T-helper 2 cell treated with Interferon-gamma antibody and Interleukin-4, amounts not matched to agents 5 μg/mL and 100 μg/mL, for 36 hours (primary cell): ENCODE measurements around the gene NECAB3.
"Not testable (repeated sequence)": the region's sequence is repeated elsewhere in the genome, so short reads cannot be mapped to it uniquely, and the experiment has no call there.

Experiments used
- DNase-seq: peaks from one replicate; pipeline ENCODE4 v3.0.0; 2021; ENCODE audit warnings: low spot score
- H3K27ac Mint-ChIP-seq: one replicate; pipeline ENCODE4 v1.8.0; 2021; ENCODE audit warnings: mild to moderate bottlenecking, mixed read lengths
- H3K27me3 Mint-ChIP-seq: one replicate; pipeline ENCODE4 v1.8.0; 2021; ENCODE audit warnings: low read depth, mixed read lengths
- H3K36me3 Mint-ChIP-seq: one replicate; pipeline ENCODE4 v1.8.0; 2021; ENCODE audit warnings: low read depth, mixed read lengths
- H3K4me1 Mint-ChIP-seq: one replicate; pipeline ENCODE4 v1.8.0; 2021; ENCODE audit warnings: low read depth, mixed read lengths
- H3K4me3 Mint-ChIP-seq: one replicate; pipeline ENCODE4 v1.8.0; 2022; ENCODE audit warnings: mild to moderate bottlenecking, moderate library complexity, mixed read lengths
- H3K9me3 Mint-ChIP-seq: one replicate; pipeline ENCODE4 v1.8.0; 2021; ENCODE audit warnings: mixed read lengths

Gene NECAB3

GRCh38 chr20:33647603-33648395 is 26.4 kb downstream of the NECAB3 start:
- no peak for DNase-seq
- Mint-ChIP-seq H3K4me1 (peaks cover 23% of the 10 kb centered on the region), H3K4me3 (no peak overlapping the region), H3K27me3 (no peaks in the 10 kb centered on the region), H3K9me3 (no peaks in the 10 kb centered on the region), H3K27ac (no peak overlapping the region), H3K36me3 (peaks cover 16% of the 10 kb centered on the region)

DNA sequence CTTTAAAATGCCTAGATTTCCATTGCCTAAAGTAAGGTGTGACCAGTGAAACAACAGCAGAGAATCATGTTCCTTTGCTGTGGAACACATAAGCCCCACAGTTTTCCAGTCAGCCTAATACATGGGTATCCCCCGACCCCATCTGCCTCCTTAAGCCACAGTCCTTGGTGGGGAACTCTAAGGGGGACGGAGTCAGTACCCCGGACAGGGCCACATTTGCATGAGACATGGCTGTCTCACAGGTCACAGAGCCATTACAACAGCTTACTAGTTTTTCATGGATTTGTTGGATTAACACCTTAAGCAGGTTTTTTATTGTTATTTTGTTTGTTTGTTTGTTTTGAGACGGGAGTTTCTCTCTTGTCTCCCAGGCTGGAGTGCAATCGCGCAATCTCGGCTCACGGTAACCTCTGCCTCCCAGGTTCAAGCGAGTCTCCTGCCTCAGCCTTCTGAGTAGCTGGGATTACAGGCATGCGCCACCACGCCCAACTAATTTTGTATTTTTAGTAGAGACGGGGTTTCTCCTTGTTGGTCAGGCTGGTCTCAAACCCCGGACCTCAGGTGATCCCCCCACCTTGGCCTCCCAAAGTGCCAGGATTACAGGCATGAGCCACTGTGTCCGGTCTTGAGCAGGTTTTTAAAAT is 27.1 kb downstream of the NECAB3 start:
- H3K27ac Mint-ChIP-seq, H3K9me3 Mint-ChIP-seq, DNase-seq, H3K4me3 Mint-ChIP-seq, H3K27me3 Mint-ChIP-seq: not testable (repeated sequence)
- Mint-ChIP-seq H3K4me1 (peaks cover 19% of the 10 kb centered on the region), H3K36me3 (peaks cover 16% of the 10 kb centered on the region)

DNA sequence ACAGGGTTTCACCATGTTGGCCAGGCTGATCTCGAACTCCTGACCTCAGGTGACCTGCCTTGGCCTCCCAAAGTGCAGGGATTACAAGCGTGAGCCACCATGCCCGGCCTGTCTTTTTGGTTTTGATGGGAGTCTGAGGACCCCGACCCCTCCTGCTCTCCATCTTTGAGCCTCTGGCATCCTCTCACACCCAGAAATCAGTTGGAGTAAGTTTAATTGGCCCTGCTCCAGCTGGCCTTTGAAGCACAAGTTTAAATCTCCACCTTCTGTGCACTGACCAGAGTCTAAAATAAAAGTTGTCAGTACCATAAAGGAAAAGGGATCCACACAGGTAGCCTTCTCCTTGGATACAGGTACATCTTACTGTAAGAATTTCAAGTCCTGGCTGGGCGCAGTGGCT is 28.0 kb downstream of the NECAB3 start:
- Mint-ChIP-seq H3K27ac (no peak overlapping the region), H3K36me3 (peaks cover 16% of the 10 kb centered on the region)

DNA sequence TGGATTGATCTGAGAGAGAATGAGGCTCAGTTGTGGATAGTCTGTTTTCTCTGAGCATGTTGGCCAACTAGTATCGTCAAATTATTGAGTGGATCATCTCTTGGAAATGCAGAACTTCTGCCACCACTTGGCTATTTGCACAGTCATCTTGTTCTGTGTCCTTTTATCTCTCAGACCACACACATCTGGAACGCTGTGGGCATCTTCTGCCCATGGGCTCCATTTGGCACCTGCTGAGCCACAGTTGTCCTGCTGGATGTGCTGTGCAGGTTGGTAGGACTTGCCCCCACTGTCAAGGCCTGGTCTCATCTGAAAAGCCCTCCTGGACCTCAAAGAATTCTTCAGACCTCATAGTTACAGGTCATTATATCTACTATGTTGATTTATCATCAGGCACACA is 28.8 kb downstream of the NECAB3 start:
- no peak for DNase-seq
- Mint-ChIP-seq H3K27ac (no peak overlapping the region), H3K36me3 (peaks cover 19% of the 10 kb centered on the region), H3K9me3 (no peaks in the 10 kb centered on the region), H3K27me3 (no peaks in the 10 kb centered on the region), H3K4me3 (no peak overlapping the region), H3K4me1 (peaks cover 9% of the 10 kb centered on the region)

More for the DNA sequence above, 28.0 kb downstream of the NECAB3 start:
- DNase-seq, result no peak
- Mint-ChIP-seq H3K9me3 (no peaks in the 10 kb centered on the region), H3K27me3 (no peaks in the 10 kb centered on the region), H3K4me3 (no peak overlapping the region), H3K4me1 (peaks cover 10% of the 10 kb centered on the region)

DNA sequence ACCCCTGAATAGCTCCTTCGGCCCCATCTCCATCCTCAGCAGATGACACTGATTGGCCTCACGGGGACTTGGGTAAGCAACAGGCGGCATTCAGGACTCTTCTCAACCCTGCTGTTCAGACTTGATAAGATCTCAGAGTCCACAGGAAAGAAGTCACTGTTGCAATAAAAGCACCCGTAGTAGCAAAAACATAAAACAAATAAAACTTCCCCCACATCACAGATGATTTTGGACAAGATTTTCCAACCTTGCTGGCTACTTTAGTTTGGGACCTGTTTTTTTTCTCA is 29.2 kb downstream of the NECAB3 start:
- Mint-ChIP-seq H3K36me3 (peaks cover 21% of the 10 kb centered on the region), H3K9me3 (no peaks in the 10 kb centered on the region), H3K27me3 (no peaks in the 10 kb centered on the region), H3K27ac (no peak overlapping the region), H3K4me3 (no peak overlapping the region), H3K4me1 (peaks cover 9% of the 10 kb centered on the region)
- no peak for DNase-seq

DNA sequence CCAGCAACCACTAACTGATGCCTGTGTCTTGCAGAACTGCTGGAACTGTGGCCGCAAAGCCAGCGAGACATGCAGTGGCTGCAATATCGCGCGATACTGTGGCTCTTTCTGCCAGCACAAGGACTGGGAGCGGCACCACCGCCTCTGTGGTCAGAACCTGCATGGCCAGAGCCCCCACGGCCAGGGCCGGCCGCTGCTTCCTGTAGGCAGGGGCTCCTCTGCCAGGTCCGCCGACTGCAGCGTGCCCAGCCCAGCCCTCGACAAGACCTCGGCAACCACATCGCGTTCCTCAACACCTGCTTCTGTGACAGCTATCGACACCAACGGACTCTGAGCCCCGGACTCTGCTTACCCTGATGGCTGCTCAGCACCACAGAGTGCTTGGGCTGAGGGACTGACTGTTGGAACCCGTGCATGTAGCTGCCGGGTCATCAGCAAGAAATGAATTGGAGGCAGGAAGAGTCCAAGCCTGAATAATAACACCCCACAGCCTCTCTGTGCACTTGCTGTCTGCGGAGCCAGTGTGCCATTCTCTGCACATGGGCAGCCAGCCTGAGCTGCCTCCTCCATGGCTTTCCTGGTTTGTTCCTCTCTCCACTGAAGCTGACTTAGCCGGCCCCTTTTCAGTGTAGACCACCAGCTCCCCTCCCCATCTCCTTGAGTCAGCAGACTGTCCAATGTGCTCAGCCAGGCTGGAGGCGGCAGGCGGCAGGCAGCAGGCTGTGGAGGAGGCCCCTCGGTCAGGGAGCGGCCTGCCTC is 29.7 kb downstream of the NECAB3 start:
- Mint-ChIP-seq H3K4me3 (no peak overlapping the region), H3K36me3 (peaks cover 24% of the 10 kb centered on the region), H3K4me1 (peaks cover 9% of the 10 kb centered on the region), H3K9me3 (no peaks in the 10 kb centered on the region), H3K27me3 (no peaks in the 10 kb centered on the region), H3K27ac (no peak overlapping the region)
- DNase-seq, result no peak

GRCh38 chr20:33640287-33640686 is 33.9 kb downstream of the NECAB3 start:
- H3K4me3 Mint-ChIP-seq, result no peak overlapping the region
- peaks cover 20% of the 10 kb centered on the region for H3K36me3 Mint-ChIP-seq
- peaks cover 2% of the 10 kb centered on the region for H3K4me1 Mint-ChIP-seq
- H3K27me3 Mint-ChIP-seq, result no peaks in the 10 kb centered on the region
- H3K9me3 Mint-ChIP-seq, result no peaks in the 10 kb centered on the region
- no peak for DNase-seq
- H3K27ac Mint-ChIP-seq, result no peak overlapping the region

DNA sequence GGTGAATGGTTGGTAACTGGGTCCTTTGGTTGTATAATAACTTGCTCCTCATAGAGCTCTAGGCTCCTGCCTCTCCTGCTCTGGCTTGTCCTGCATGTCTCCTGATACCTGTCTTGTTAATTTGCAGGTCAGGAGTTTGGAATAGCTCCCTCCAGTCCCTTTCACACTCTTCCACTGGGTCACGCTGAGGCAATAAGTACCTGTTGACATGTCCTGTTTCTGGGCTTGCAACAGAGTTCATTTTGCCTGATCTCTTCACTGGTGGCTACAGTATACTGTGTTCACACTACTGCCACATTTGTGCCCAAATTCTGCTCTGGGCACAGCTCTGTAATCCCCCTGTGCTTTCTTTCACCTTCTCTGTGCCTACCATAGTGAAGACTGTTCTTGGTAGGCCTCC is 37.5 kb downstream of the NECAB3 start:
- peaks cover 8% of the 10 kb centered on the region for H3K4me1 Mint-ChIP-seq
- H3K27ac Mint-ChIP-seq, result no peak overlapping the region
- H3K4me3 Mint-ChIP-seq, result no peak overlapping the region
- H3K27me3 Mint-ChIP-seq, result no peaks in the 10 kb centered on the region
- H3K9me3 Mint-ChIP-seq, result no peaks in the 10 kb centered on the region
- H3K36me3 Mint-ChIP-seq, result peaks cover 14% of the 10 kb centered on the region
- DNase-seq, result no peak

DNA sequence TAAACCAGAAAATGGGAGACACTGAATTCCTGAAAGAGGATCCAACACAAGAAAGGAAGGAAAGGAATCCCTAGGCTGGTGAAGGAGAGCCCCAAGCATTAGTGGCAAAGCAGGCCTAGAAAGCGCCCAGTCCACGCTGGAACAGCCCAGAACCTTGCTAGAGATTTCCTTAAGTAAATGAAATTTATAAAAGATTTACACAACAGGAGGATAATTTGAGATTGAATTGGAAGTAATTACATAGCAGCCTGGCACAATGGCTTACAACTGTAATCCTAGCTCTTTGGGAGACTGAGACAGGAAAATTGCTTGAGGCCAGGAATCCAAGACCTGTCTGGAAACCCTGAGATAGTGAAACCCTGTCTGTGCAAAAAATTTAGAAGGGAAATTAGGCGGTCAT is 38.9 kb downstream of the NECAB3 start:
- H3K4me3 Mint-ChIP-seq, result no peak overlapping the region

DNA sequence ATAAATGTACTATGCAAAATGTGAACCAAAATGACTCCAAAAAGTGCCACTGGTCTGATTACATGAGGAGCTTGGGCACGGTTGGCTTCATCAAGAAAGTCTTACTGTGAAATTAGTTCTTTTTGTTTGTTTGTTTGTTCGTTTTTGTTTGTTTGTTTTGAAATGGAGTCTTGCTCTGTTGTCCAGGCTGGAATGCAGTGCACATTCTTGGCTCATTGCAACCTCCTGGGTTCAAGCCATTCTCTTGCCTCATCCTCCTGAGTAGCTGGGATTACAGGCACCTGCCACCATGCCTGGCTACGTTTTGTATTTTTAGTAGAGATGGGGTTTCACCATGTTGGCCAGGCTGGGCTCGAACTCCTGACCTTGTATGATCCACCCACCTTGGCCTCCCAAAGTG is 42.3 kb downstream of the NECAB3 start:
- H3K27ac Mint-ChIP-seq, H3K4me1 Mint-ChIP-seq, H3K9me3 Mint-ChIP-seq, H3K4me3 Mint-ChIP-seq, H3K27me3 Mint-ChIP-seq, DNase-seq: not testable (repeated sequence)
- peaks cover 31% of the 10 kb centered on the region for H3K36me3 Mint-ChIP-seq

More for the DNA sequence above, 38.9 kb downstream of the NECAB3 start:
- Mint-ChIP-seq H3K9me3 (no peaks in the 10 kb centered on the region), H3K27ac (no peak overlapping the region), H3K4me1 (peaks cover 8% of the 10 kb centered on the region), H3K27me3 (no peaks in the 10 kb centered on the region), H3K36me3 (peaks cover 12% of the 10 kb centered on the region)
- no peak for DNase-seq

DNA sequence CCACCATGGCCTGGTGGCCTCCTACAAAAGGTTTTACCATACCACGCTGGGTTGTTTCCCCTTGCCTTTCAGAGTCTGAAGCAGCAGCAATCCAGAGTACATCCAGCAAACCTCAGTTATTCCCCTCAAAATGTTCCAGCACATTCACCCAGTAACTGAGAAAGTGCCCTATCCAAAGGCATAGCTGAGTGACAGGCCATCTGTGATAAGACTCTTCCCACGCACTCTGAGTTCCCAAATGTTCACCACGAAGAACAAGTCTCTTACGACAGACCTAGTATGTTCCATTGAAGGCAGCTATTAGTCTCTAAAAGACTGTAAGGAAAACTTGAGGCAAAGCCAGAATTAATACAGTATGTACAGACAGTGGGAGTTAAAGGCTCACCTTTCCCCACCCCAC is 43.7 kb downstream of the NECAB3 start:
- no peaks in the 10 kb centered on the region for H3K9me3 Mint-ChIP-seq
- H3K27me3 Mint-ChIP-seq, result no peaks in the 10 kb centered on the region
- no peak overlapping the region for H3K27ac Mint-ChIP-seq
- H3K36me3 Mint-ChIP-seq, result peaks cover 37% of the 10 kb centered on the region
- no peak for DNase-seq
- no peak overlapping the region for H3K4me3 Mint-ChIP-seq
- H3K4me1 Mint-ChIP-seq, result peaks cover 8% of the 10 kb centered on the region

GRCh38 chr20:33629979-33630378 is 44.2 kb downstream of the NECAB3 start:
- Mint-ChIP-seq H3K4me3 (no peak overlapping the region), H3K9me3 (no peaks in the 10 kb centered on the region), H3K4me1 (peaks cover 8% of the 10 kb centered on the region), H3K36me3 (peaks cover 41% of the 10 kb centered on the region), H3K27ac (no peak overlapping the region), H3K27me3 (no peaks in the 10 kb centered on the region)
- DNase-seq, result no peak

DNA sequence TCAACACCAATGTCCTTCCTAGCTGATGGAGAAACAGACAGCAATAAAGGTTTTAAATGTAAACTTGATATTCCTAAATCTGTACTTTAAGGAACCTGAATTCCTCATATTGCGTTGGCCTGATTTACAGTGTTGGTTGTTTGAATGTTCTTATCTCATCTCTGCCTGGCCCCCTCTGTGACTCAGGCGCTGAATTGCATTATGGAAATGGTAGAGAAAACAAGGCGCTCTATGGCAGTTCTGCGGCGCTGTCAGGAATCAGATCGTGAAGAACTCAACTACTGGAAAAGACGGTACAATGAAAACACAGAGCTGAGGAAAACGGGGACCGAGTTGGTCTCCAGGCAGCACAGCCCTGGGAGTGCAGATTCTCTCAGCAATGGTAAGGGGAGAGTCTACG is 44.7 kb downstream of the NECAB3 start:
- DNase-seq, result no peak
- peaks cover 45% of the 10 kb centered on the region for H3K36me3 Mint-ChIP-seq
- H3K9me3 Mint-ChIP-seq, result no peaks in the 10 kb centered on the region
- H3K4me3 Mint-ChIP-seq, result no peak overlapping the region
- H3K27me3 Mint-ChIP-seq, result no peaks in the 10 kb centered on the region
- H3K27ac Mint-ChIP-seq, result no peak overlapping the region
- H3K4me1 Mint-ChIP-seq, result peaks cover 8% of the 10 kb centered on the region

DNA sequence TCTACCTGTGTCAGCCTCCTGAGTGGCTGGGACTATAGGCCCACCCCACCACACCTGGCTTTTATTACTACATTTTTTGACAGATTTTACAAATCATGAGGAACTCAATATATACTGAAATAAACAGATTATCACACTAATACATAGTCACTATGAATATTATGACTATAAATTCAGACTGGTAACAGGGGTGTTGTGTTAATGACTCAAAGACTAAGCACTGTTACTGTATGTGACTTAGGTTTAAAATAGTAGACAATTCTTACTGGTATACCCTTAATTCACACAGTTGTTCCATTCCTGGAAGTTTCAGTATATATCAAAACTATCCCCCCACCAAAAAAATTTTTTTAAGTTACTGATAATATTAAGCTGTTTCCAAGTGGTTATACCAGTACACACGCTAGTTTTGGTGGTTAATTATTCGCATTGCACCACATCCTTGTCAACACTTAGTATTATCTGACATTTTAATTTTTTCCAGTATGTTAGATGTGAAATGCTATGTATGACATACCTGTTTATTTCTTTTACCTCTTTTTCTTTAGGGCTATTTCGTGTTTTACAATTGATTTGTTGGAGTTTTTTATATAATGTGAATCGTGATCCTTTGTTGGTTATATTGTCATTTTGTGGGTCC is 46.5 kb downstream of the NECAB3 start:
- no peak for DNase-seq
- H3K9me3 Mint-ChIP-seq, result no peaks in the 10 kb centered on the region

More for the DNA sequence above, 46.5 kb downstream of the NECAB3 start:
- Mint-ChIP-seq H3K27me3 (no peaks in the 10 kb centered on the region), H3K27ac (no peak overlapping the region), H3K4me3 (no peak overlapping the region), H3K4me1 (peaks cover 4% of the 10 kb centered on the region), H3K36me3 (peaks cover 55% of the 10 kb centered on the region)
